Loucy (cell line): ENCODE results near the gene FMNL2.

Source experiments
- CTCF ChIP-seq: fragments of 200-600 bp; sonication (generic); conservative IDR thresholded peaks from 2 replicates; pipeline ENCODE4 v1.5.1; 2014; ENCODE audit warnings: mild to moderate bottlenecking, antibody characterized with exemption, low read length
- EZH2phosphoT487 ChIP-seq: fragments of 200-600 bp; IDR thresholded peaks from 2 replicates; pipeline ENCODE4 v1.6.1; 2018; ENCODE audit warnings: antibody characterized with exemption, mild to moderate bottlenecking, moderate library complexity, borderline replicate concordance

DNA sequence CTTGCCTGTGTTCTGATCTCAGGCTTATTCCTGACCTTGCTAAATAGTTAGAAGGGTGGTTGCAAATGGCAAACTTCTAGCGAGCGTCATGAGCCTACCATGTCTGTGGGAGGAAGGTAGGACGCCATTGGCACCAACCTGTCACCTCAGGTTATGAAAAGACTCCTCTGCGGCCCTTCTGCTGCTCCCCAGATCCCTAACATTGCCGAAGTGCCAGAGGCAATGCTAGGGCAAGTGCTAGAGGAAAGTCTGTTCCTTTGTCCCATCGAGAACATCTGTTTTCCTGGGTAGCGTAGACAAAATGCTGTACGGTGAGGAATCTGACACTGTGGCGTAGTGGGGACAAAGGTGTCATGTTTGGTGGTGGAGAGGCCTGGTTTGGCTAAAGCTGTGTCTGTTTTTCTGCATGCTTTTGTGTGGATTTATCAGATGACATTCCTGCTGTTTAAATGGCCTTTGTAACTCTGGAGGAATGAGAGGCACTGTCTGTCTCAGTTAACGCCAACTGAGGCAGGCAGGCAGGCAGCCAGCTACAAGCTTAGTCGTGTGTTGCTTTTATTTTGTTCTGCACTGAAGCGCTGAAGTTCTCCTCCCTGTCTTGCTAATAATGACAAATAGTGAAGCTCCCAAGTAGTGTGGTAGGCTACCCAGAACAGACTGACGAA, 288.2 kb downstream of the FMNL2 start:
- TF ChIP-seq CTCF = no peak
- no peak for TF ChIP-seq EZH2phosphoT487
